GM12878 (cell line): Measurements from ENCODE around the gene AK4.

Source experiments
- EZH2 ChIP-seq: IDR thresholded peaks from 2 replicates; pipeline ENCODE4 v1.6.1; 2012; ENCODE audit warnings: low read depth, mild to moderate bottlenecking, control low read depth, inconsistent platforms, low read length, borderline replicate concordance; ENCODE audit not compliant: control insufficient read depth
- HDAC2 ChIP-seq: fragments of 200-600 bp; sonication (generic); IDR thresholded peaks from 2 replicates; pipeline ENCODE4 v1.6.1; 2017
- NFIC ChIP-seq: IDR thresholded peaks from 2 replicates; pipeline ENCODE4 v1.6.1; 2012; ENCODE audit warnings: low read depth, mild to moderate bottlenecking, inconsistent platforms, low read length, moderate library complexity
- POLR2AphosphoS5 ChIP-seq: IDR thresholded peaks from 2 replicates; pipeline ENCODE4 v1.6.1; 2011; ENCODE audit warnings: mild to moderate bottlenecking, low read length, inconsistent platforms
- RAD21 ChIP-seq: IDR thresholded peaks from 2 replicates; pipeline ENCODE4 v1.6.1; 2011; ENCODE audit warnings: mild to moderate bottlenecking, low read depth, low read length, moderate library complexity; ENCODE audit not compliant: insufficient read depth
- SIN3A ChIP-seq: IDR thresholded peaks from 2 replicates; pipeline ENCODE4 v1.6.1; 2012; ENCODE audit warnings: low read depth, low read length, improper control_type of control experiment
- SP1 ChIP-seq: IDR thresholded peaks from one replicate; pipeline ENCODE4 v1.6.1; 2011; ENCODE audit warnings: low read depth, low read length
- ZBTB11 ChIP-seq: fragments of 450-650 bp; formaldehyde crosslinking; IDR thresholded peaks from 2 replicates; pipeline ENCODE4 v1.5.0; 2022; ENCODE audit warnings: mild to moderate bottlenecking, missing genetic modification characterization
- ZBTB40 ChIP-seq: fragments of 450-650 bp; IDR thresholded peaks from 2 replicates; pipeline ENCODE4 v1.6.1; 2016; ENCODE audit warnings: mild to moderate bottlenecking, moderate library complexity, borderline replicate concordance

- TF ChIP-seq NFIC (no peak), HDAC2 (no peak), SP1 (no peak), SIN3A (no peak), ZBTB11 (CRISPR knock-in tag) (no peak), EZH2 (no peak), RAD21 (no peak), POLR2AphosphoS5 (no peak), ZBTB40 (no peak)
Measured at GRCh38 chr1:65276197-65276939, 128.4 kb downstream of the AK4 start.
